Rectal smooth muscle tissue (tissue), 1 donor: ENCODE measurements around the gene EPS8L3.

ENCODE experiments used
- H3K27ac ChIP-seq: one replicate; pipeline ENCODE4 v1.7.0; 2013; ENCODE audit warnings: low read depth, low read length, inconsistent platforms
- H3K27me3 ChIP-seq: one replicate; pipeline ENCODE4 v1.7.0; 2013; ENCODE audit warnings: low read length; ENCODE audit not compliant: control insufficient read depth, insufficient read depth
- H3K36me3 ChIP-seq: one replicate; pipeline ENCODE4 v1.7.0; 2013; ENCODE audit warnings: low read length; ENCODE audit not compliant: control insufficient read depth, insufficient read depth
- H3K4me1 ChIP-seq: one replicate; pipeline ENCODE4 v1.7.0; 2013; ENCODE audit warnings: low read length; ENCODE audit not compliant: control insufficient read depth, insufficient read depth
- H3K4me3 ChIP-seq: one replicate; pipeline ENCODE4 v1.7.0; 2013; ENCODE audit warnings: low read length
- H3K9ac ChIP-seq: one replicate; pipeline ENCODE4 v1.7.0; 2013; ENCODE audit warnings: low read length

EPS8L3 gene

DNA sequence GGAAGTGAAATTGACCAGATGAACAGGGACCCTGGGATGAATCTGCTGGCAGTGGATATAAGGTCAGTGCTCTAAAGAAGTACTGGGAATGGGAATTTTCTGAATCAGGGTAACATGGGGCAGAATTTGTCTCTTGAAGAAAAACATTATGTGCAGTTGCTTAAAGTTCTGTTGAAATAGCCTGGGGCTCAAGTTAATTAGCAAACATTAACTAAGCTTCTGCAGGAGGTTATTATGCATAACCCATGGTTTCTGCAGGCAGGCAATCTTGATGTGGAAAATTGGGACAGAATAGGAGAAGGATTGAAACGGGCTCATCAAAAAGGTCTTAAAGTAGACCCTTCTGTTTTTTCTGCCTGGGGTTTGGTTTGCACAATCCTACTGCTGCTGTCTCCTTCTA is 37.7 kb downstream of the EPS8L3 start:
- no peak overlapping the region for H3K4me3 ChIP-seq
- no peaks in the 10 kb centered on the region for H3K36me3 ChIP-seq
- no peaks in the 10 kb centered on the region for H3K27me3 ChIP-seq
- H3K9ac ChIP-seq, result no peak overlapping the region
- no peak overlapping the region for H3K27ac ChIP-seq
- H3K4me1 ChIP-seq, result peaks cover 2% of the 10 kb centered on the region

DNA sequence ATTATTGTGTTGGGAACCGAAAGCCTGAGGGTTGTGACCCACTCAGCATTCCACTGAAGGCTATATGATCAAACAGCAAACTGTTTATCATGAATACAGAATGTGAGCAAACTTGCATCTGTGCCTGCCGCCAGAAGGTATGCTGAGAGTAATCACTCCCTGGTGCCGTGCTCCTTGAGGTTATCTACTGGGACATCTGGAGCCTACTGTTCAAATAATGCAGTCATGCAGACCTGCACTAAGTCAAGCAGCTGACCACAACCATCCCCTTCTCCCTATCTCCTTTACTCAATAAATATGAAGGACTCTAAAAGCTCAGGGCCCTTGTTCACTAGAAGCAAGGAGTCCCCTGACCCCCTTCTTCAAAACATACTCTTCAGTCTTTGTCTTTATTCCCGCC is 38.2 kb downstream of the EPS8L3 start:
- H3K4me1 ChIP-seq, result peaks cover 2% of the 10 kb centered on the region
- no peak overlapping the region for H3K27ac ChIP-seq

DNA sequence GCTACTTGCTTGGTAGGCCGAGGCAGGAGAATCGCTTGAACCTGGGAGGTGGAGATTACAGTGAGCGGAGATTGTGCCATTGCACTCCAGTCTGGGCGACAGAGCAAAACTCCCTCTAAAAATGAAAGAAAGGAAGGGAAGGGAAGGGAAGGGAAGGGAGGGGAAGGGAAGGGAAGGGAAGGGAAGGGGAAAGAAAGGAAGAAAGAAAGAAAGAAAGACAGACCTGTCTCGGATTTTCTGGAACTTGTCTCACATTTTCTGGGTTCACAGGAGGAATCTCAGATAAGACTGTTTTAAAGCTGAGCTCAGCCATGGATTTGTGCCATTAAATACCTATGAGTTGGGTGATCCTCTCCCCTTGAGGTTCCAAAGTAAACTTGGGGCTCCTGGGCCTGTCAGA is 38.8 kb downstream of the EPS8L3 start:
- Histone ChIP-seq H3K4me3 (no peak overlapping the region), H3K27me3 (no peaks in the 10 kb centered on the region), H3K36me3 (no peaks in the 10 kb centered on the region), H3K4me1 (peaks cover 2% of the 10 kb centered on the region), H3K9ac (no peak overlapping the region), H3K27ac (no peak overlapping the region)

More for the DNA sequence above, 38.2 kb downstream of the EPS8L3 start:
- no peaks in the 10 kb centered on the region for H3K27me3 ChIP-seq
- no peak overlapping the region for H3K4me3 ChIP-seq
- no peaks in the 10 kb centered on the region for H3K36me3 ChIP-seq
- no peak overlapping the region for H3K9ac ChIP-seq

DNA sequence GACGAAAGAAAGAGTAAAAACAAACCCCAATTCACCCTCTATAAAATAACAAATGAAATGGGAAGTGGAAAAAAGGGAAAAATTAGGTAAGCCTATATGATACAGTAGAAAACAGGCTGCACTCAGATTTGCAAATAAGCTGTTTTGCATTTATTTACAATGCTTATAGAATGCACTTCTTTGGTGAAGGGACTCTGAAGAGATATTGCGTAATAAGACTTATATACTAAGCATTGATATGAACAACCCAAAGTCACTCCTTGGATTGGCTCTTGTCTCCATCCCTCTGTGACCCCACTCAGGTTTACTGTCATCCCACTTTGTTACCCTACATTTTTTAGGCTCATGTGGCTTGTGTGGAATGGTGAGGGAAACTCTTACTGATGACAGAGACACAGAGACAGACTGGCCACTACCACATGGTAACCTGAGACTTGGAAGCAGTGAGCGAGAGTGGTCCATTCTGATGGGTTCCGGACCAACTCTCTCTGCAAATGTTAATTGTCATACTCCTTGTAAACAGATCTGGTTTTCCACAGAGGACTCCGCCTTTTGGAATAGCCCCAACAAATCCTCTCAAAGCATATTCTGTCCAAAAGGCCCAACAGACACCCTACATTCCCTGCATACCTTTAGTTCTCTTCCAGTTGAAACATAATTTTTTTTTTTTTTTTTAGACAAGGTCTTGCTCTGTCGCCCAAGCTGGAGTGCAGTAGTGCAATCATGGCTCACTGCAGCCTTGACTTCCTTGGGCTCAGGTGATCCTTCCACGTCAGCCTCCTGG is 40.6 kb downstream of the EPS8L3 start:
- Histone ChIP-seq H3K9ac (no peak overlapping the region), H3K27ac (no peak overlapping the region), H3K4me1 (peaks cover 2% of the 10 kb centered on the region), H3K36me3 (no peaks in the 10 kb centered on the region), H3K4me3 (no peak overlapping the region), H3K27me3 (no peaks in the 10 kb centered on the region)

DNA sequence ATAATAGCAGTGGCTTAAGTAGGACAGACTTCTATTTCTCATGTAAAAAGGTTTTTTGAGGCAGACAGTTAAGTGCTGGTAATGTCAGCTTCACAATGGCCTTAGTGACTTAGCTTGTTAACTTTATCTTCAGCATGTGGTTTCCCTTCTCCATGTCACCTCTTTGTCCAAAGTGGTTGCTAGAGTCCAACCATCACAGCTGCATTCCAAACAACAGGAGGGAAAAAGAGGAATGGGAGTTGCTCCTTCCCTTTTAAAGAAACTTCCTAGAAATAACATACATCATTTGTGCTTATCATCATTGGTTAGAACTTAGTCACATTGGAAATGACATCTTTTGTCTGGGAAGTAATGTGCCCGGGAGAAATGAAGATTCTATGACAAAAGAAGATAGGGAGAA is 41.8 kb downstream of the EPS8L3 start:
- H3K4me3 ChIP-seq, result no peak overlapping the region
- no peaks in the 10 kb centered on the region for H3K27me3 ChIP-seq
- no peaks in the 10 kb centered on the region for H3K36me3 ChIP-seq
- H3K4me1 ChIP-seq, result peaks cover 2% of the 10 kb centered on the region
- H3K27ac ChIP-seq, result no peak overlapping the region
- no peak overlapping the region for H3K9ac ChIP-seq

DNA sequence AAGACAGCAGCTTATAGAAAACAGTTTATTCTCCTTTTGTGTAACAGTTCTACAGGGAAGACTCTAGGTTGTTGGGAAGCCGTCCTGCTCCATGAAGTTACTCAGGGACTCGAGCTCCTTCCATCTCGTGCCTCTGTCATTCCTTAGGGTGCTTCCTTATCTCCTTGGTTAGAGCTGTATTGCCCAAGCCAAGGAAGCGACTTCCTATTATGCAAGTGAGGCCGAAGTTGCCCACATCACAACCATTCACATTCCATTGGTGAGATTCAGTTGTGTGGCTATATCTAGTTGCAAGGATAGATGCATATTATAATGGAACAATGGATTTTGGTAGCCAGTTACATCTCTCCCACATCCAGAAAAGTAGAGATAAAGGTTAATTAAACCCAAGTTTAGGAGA is 42.7 kb downstream of the EPS8L3 start:
- Histone ChIP-seq H3K4me3 (no peak overlapping the region), H3K9ac (no peak overlapping the region), H3K27ac (no peak overlapping the region), H3K4me1 (peaks cover 2% of the 10 kb centered on the region), H3K36me3 (no peaks in the 10 kb centered on the region), H3K27me3 (no peaks in the 10 kb centered on the region)

DNA sequence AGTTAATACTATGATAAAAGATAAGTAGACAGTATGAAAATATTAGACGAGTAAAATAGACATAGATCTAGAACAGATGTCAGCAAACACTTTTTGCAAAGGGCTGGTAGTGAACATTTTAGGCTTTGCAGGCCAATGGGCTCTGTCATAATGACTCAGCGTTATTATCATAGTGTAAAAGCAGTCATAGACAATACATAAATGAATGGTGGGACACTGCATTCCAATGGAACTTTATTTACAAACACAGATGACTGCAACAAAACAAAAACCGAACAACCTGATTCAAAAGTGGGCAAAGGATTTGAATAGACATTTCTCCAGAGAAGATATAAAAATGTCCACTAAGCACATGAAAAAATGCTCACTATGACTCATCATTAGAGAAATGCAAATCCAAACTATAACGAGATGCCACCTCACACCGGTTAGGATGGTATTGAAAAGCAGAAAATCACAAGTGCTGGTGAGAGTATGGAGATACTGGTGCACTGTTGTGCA is 44.3 kb downstream of the EPS8L3 start:
- Histone ChIP-seq H3K27ac (no peak overlapping the region), H3K9ac (no peak overlapping the region), H3K27me3 (no peaks in the 10 kb centered on the region), H3K4me3 (no peak overlapping the region), H3K4me1 (peaks cover 2% of the 10 kb centered on the region), H3K36me3 (no peaks in the 10 kb centered on the region)

DNA sequence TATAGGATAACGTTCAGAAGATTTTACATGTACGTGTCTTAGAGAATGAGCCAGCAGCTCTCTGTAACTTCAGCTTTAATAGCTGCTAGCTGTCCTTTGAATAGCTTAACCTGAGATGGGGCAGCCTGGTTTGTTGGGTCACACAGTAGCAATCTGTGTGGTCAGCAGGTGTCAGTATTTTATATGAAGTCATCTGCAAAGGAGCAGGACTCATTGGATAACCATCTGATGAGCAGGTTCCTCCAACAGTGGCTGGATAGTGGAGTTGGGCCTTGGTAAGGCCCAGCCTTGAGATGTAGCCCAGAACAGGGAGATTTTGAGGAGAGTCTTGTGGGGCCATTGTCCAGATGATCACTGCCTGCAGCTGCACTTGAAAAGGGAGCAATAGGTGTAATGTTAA is 45.2 kb downstream of the EPS8L3 start:
- no peak overlapping the region for H3K27ac ChIP-seq
- no peak overlapping the region for H3K4me3 ChIP-seq
- H3K9ac ChIP-seq, result no peak overlapping the region
- H3K36me3 ChIP-seq, result no peaks in the 10 kb centered on the region
- no peaks in the 10 kb centered on the region for H3K27me3 ChIP-seq
- H3K4me1 ChIP-seq, result peaks cover under 1% of the 10 kb centered on the region

DNA sequence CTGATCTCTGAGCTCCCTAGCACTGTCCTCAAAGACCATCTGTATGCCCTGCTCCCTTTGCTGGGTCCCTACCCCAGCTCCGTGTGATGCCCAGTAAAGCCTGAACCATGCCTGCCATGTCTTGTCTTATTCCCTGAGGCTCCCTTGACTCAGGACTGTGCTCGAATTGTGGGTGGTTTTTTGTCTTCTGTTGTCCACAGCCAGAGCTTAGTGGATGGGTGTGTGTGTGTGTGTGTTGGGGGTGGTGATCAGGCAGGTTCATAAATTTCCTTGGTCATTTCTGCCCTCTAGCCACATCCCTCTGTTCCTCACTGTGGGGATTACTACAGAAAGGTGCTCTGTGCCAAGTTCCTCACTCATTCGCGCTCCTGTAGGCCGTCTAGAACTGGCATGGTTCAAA is 46.0 kb downstream of the EPS8L3 start:
- no peak overlapping the region for H3K4me3 ChIP-seq
- no peaks in the 10 kb centered on the region for H3K4me1 ChIP-seq
- H3K9ac ChIP-seq, result no peak overlapping the region
- no peak overlapping the region for H3K27ac ChIP-seq
- H3K27me3 ChIP-seq, result no peaks in the 10 kb centered on the region
- H3K36me3 ChIP-seq, result no peaks in the 10 kb centered on the region

DNA sequence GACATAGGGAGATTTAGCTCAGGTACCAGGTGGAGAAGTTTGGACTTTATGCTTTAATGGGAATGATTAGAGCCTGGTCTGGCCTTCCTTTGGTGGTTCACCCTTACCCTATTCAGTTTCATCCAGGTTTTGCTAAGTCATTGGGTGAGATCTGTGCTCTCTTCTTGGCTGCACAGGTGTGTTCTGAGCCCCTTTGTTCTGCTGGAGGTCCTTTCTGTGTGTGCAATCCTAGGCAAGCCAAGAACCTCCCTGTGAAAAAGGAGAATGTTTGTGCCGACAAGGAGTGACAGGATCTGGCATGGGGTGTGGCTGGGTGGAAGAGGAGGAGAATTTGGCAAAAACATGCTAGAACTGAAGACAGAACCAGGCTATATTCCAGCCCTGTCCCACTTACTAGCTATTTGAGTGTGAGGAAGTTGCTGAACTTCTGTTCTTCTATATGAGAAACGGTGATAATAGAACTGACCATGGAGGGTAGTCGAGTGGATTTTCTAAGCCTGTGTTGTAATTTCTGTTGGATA is 47.1 kb downstream of the EPS8L3 start:
- no peak overlapping the region for H3K9ac ChIP-seq
- H3K36me3 ChIP-seq, result no peaks in the 10 kb centered on the region
- no peaks in the 10 kb centered on the region for H3K27me3 ChIP-seq
- no peak overlapping the region for H3K4me3 ChIP-seq
- no peaks in the 10 kb centered on the region for H3K4me1 ChIP-seq
- no peak overlapping the region for H3K27ac ChIP-seq

DNA sequence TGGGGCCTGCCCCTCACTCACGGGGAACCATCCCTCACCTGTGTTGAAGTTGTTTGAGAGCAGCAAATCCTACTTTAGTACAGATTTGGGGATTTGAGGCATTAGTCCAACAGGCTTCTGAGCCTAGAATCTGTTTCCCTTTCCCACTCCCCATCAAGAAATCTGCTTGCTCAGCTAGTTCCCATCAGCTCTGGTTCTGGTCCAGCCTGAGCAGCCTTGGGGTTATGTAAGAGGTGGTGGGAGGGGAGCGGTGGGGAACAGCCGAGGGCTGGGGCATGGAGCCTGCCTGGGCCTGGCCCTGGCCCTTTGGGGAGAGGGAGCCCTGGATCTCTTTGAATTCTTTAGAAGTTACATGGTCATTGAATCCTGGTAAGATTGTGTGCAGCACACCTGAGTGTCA is 47.6 kb downstream of the EPS8L3 start:
- no peak overlapping the region for H3K9ac ChIP-seq
- no peaks in the 10 kb centered on the region for H3K4me1 ChIP-seq
- H3K27me3 ChIP-seq, result no peaks in the 10 kb centered on the region
- H3K36me3 ChIP-seq, result no peaks in the 10 kb centered on the region
- H3K4me3 ChIP-seq, result no peak overlapping the region
- H3K27ac ChIP-seq, result no peak overlapping the region

DNA sequence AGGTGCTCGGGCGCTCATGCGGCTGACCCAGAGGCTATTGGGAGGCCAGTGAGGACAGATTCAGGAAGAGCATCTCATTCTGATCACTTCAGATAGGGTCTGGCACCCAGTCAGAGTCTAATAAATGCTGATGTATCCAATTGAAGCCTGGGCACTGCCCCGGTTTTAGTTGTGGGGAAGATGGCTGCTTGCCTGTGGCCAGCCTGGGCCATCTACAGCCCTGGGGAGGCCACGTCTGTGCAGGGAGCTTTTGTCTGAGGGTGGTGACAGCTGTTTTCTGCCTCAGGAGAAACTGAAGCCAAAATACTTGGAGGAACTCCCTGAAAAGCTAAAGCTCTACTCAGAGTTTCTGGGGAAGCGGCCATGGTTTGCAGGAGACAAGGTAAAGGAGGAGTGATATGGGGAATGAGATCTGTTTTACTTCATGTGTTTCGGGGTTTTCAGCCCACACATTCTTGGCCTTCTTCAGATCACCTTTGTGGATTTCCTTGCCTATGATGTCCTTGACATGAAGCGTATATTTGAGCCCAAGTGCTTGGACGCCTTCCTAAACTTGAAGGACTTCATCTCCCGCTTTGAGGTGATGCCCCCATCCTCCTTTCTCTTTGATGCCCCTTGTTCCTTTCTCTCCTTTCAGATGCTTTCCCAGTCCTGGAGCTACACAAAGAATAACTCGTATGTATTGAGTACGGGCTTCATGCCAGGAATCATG is 48.9 kb downstream of the EPS8L3 start:
- no peak overlapping the region for H3K9ac ChIP-seq
- no peaks in the 10 kb centered on the region for H3K4me1 ChIP-seq
- H3K4me3 ChIP-seq, result no peak overlapping the region
- H3K36me3 ChIP-seq, result no peaks in the 10 kb centered on the region
- no peak overlapping the region for H3K27ac ChIP-seq
- H3K27me3 ChIP-seq, result no peaks in the 10 kb centered on the region
